ENCODE data around the gene SPATA4.
"Not testable (repeated sequence)": the region's sequence is repeated elsewhere in the genome, so short reads cannot be mapped to it uniquely, and the experiment has no call there.

SPATA4 gene

GRCh38 chr4:176195184-176195978 is at the start of gene SPATA4:
SPATA4 (minus strand) TSS chr4:176195585; CDS start chr4:176195562, 23 bp downstream.
- peak; percentile 98 for DNase-seq (ENCODE audit: low spot score)

- no peak for DNase-seq (ENCODE audit: low spot score)
These were observed 47.5 kb upstream of the SPATA4 start for GRCh38 chr4:176242764-176243347.

GRCh38 chr4:176241703-176242102 is 46.3 kb upstream of the SPATA4 start:
- DNase-seq (ENCODE audit: low spot score): no peak

GRCh38 chr4:176238826-176239225 is 43.4 kb upstream of the SPATA4 start:
- no peak for DNase-seq (ENCODE audit: low spot score)

GRCh38 chr4:176238157-176238610 is 42.8 kb upstream of the SPATA4 start:
- peak; percentile 43 for DNase-seq (ENCODE audit: low spot score)

- no peak for DNase-seq (ENCODE audit: low spot score)
These were observed 41.6 kb upstream of the SPATA4 start for GRCh38 chr4:176236946-176237345.

- DNase-seq (ENCODE audit: low spot score): no peak
These were observed 35.5 kb upstream of the SPATA4 start for GRCh38 chr4:176230836-176231235.

- no peak for DNase-seq (ENCODE audit: low spot score)
These were observed 34.3 kb upstream of the SPATA4 start for GRCh38 chr4:176229645-176230044.

GRCh38 chr4:176226736-176227135 is 31.4 kb upstream of the SPATA4 start:
- DNase-seq (ENCODE audit: low spot score): no peak

- no peak for DNase-seq (ENCODE audit: low spot score)
These were observed 28.2 kb upstream of the SPATA4 start for GRCh38 chr4:176223561-176223960.

- DNase-seq (ENCODE audit: low spot score): no peak
These were observed 26.8 kb upstream of the SPATA4 start for GRCh38 chr4:176222149-176222548.

GRCh38 chr4:176217510-176217909 is 22.1 kb upstream of the SPATA4 start:
- DNase-seq (ENCODE audit: low spot score): no peak

- not testable (repeated sequence) for DNase-seq (ENCODE audit: low spot score)
These were observed 17.0 kb upstream of the SPATA4 start for GRCh38 chr4:176212351-176212750.

- no peak for DNase-seq (ENCODE audit: low spot score)
These were observed 15.4 kb upstream of the SPATA4 start for GRCh38 chr4:176210579-176211296.

- no peak for DNase-seq (ENCODE audit: low spot score)
These were observed 14.7 kb upstream of the SPATA4 start for GRCh38 chr4:176210101-176210500.

- no peak for DNase-seq (ENCODE audit: low spot score)
These were observed 14.2 kb upstream of the SPATA4 start for GRCh38 chr4:176209535-176209934.

GRCh38 chr4:176207839-176208238 is 12.5 kb upstream of the SPATA4 start:
- no peak for DNase-seq (ENCODE audit: low spot score)

- DNase-seq (ENCODE audit: low spot score): no peak
These were observed 9.9 kb upstream of the SPATA4 start for GRCh38 chr4:176205299-176205698.

- DNase-seq (ENCODE audit: low spot score): no peak
These were observed 3.0 kb upstream of the SPATA4 start for GRCh38 chr4:176198316-176198903.

- peak; percentile 64 for DNase-seq (ENCODE audit: low spot score)
These were observed 1.4 kb downstream of the SPATA4 start for GRCh38 chr4:176193938-176194337.

- DNase-seq (ENCODE audit: low spot score): peak; percentile 3
These were observed 2.3 kb downstream of the SPATA4 start for GRCh38 chr4:176193126-176193525.

- no peak for DNase-seq (ENCODE audit: low spot score)
These were observed 3.4 kb downstream of the SPATA4 start for GRCh38 chr4:176191974-176192373.

All from AG08395 (cell line).